MM.1S (cell line): ENCODE data around the gene TRIM54.

Experiments used
- DNase-seq: peaks from one replicate; pipeline ENCODE4 v3.0.0-alpha.2; 2015
- H2AFZ ChIP-seq: fragments of 300-600 bp; sonication (generic); 2 replicates; pipeline ENCODE4 v1.6.0; 2016; ENCODE audit warnings: antibody characterized with exemption, low read length
- H3F3A ChIP-seq: fragments of 300-600 bp; sonication (generic); 2 replicates; pipeline ENCODE4 v1.6.1; 2016; ENCODE audit warnings: mild to moderate bottlenecking, antibody characterized with exemption, low read length, moderate library complexity, mixed read lengths; ENCODE audit not compliant: insufficient read depth
- H3K27ac ChIP-seq: fragments of 300-600 bp; sonication (generic); 2 replicates; pipeline ENCODE4 v1.5.1; 2016; ENCODE audit warnings: mild to moderate bottlenecking, low read length
- H3K27me3 ChIP-seq: fragments of 300-600 bp; sonication (generic); replicated peaks from 2 replicates; pipeline ENCODE4 v1.6.0; 2016; ENCODE audit warnings: low read length; ENCODE audit not compliant: insufficient read depth
- H3K36me3 ChIP-seq: fragments of 300-600 bp; sonication (generic); replicated peaks from 2 replicates; pipeline ENCODE4 v1.6.1; 2016; ENCODE audit warnings: mild to moderate bottlenecking, low read length, mixed read lengths; ENCODE audit not compliant: insufficient read depth
- H3K4me1 ChIP-seq: fragments of 300-600 bp; sonication (generic); 2 replicates; pipeline ENCODE4 v1.6.1; 2016; ENCODE audit warnings: low read length, mixed read lengths
- H3K4me2 ChIP-seq: fragments of 300-600 bp; sonication (generic); 2 replicates; pipeline ENCODE4 v1.6.0; 2016; ENCODE audit warnings: low read depth, low read length
- H3K4me3 ChIP-seq: fragments of 300-600 bp; sonication (generic); 2 replicates; pipeline ENCODE4 v1.5.1; 2016; ENCODE audit warnings: low read length, mixed read lengths
- H3K79me2 ChIP-seq: fragments of 300-600 bp; sonication (generic); 2 replicates; pipeline ENCODE4 v1.6.1; 2016; ENCODE audit warnings: mixed run types, low read length, mixed read lengths
- H3K9ac ChIP-seq: fragments of 300-600 bp; sonication (generic); 2 replicates; pipeline ENCODE4 v1.6.1; 2016; ENCODE audit warnings: low read length, mixed read lengths
- H3K9me2 ChIP-seq: fragments of 300-600 bp; sonication (generic); replicated peaks from 2 replicates; pipeline ENCODE4 v1.6.1; 2016; ENCODE audit warnings: mild to moderate bottlenecking, low read length, mixed read lengths; ENCODE audit not compliant: insufficient read depth
- H3K9me3 ChIP-seq: fragments of 300-600 bp; sonication (generic); replicated peaks from 2 replicates; pipeline ENCODE4 v1.6.1; 2016; ENCODE audit warnings: mild to moderate bottlenecking, low read length, mixed read lengths; ENCODE audit not compliant: insufficient read depth
- H4K20me1 ChIP-seq: fragments of 300-600 bp; sonication (generic); 2 replicates; pipeline ENCODE4 v1.6.1; 2016; ENCODE audit warnings: mild to moderate bottlenecking, low read length, moderate library complexity, mixed read lengths; ENCODE audit not compliant: insufficient read depth
- EZH2 ChIP-seq: fragments of 300-600 bp; sonication (generic); optimal IDR thresholded peaks from 2 replicates; pipeline ENCODE3; 2017; ENCODE audit warnings: low read depth, mild to moderate bottlenecking, antibody characterized with exemption, low read length, mixed read lengths
- EZH2phosphoT487 ChIP-seq: fragments of 300-600 bp; sonication (generic); IDR thresholded peaks from 2 replicates; pipeline ENCODE4 v1.6.1; 2018; ENCODE audit warnings: antibody characterized with exemption, low read length
- TF ChIP-seq, protein P1 (sequence below): fragments of 300-600 bp; sonication (generic); IDR thresholded peaks from 2 replicates; pipeline ENCODE4 v1.5.1; 2016; ENCODE audit warnings: antibody characterized with exemption, low read length, mixed read lengths

TRIM54 gene

DNA sequence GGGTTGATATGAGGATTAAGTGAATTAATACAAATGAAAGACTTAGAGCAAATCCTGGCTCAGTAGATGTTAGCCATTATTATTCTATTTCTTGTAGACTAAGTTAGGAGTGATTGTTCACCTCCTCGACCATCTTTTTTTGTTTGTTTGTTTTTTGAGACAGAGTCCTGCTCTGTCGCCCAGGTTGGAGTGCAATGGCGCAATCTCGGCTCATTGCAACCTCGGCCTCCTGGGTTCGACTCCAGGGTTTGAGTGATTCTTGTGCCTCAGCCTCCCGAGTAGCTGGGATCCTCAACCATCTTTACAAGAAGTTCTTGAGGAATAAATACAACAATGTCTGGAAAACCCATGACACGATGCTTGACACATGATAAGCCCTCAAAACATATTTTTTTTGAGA is 12.7 kb downstream of the TRIM54 start:
- Histone ChIP-seq H3K36me3 (no peaks in the 10 kb centered on the region), H3K4me1 (no peaks in the 10 kb centered on the region), H3K9me2 (no peaks in the 10 kb centered on the region), H3K4me2 (no peak overlapping the region), H3K9ac (no peak overlapping the region), H3K27ac (no peak overlapping the region), H3K4me3 (no peak overlapping the region), H3F3A (no peaks in the 10 kb centered on the region), H2AFZ (no peak overlapping the region), H3K79me2 (no peaks in the 10 kb centered on the region), H3K27me3 (no peaks in the 10 kb centered on the region), H3K9me3 (no peaks in the 10 kb centered on the region), H4K20me1 (no peaks in the 10 kb centered on the region)
- DNase-seq, result no peak
- no peak for TF ChIP-seq EZH2phosphoT487
- TF ChIP-seq EZH2, result no peak
- TF ChIP-seq, protein P1, sequence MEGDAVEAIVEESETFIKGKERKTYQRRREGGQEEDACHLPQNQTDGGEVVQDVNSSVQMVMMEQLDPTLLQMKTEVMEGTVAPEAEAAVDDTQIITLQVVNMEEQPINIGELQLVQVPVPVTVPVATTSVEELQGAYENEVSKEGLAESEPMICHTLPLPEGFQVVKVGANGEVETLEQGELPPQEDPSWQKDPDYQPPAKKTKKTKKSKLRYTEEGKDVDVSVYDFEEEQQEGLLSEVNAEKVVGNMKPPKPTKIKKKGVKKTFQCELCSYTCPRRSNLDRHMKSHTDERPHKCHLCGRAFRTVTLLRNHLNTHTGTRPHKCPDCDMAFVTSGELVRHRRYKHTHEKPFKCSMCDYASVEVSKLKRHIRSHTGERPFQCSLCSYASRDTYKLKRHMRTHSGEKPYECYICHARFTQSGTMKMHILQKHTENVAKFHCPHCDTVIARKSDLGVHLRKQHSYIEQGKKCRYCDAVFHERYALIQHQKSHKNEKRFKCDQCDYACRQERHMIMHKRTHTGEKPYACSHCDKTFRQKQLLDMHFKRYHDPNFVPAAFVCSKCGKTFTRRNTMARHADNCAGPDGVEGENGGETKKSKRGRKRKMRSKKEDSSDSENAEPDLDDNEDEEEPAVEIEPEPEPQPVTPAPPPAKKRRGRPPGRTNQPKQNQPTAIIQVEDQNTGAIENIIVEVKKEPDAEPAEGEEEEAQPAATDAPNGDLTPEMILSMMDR, result no peak

DNA sequence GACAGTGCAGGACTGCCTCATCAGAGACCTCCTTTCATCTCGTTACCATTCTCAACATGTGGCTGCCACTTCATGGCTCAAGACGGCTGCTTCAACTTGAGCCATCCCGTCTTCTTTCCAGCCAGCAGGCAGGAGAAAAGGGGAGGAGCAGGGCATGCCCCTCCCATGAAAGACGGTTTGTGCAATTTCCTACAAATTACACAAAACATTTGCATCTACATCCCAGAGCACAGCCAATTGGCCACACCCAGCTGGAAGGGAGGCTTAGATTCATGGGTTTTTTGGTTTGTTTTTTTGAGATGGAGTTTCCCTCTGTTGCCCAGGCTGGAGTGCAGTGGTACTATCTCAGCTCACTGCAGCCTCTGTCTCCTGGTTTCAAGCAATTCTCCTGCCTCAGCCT is 14.3 kb downstream of the TRIM54 start:
- Histone ChIP-seq H3F3A (no peaks in the 10 kb centered on the region), H3K9me2 (no peaks in the 10 kb centered on the region), H2AFZ (no peak overlapping the region), H3K36me3 (no peaks in the 10 kb centered on the region), H3K79me2 (no peaks in the 10 kb centered on the region), H3K9ac (no peak overlapping the region), H3K4me3 (no peak overlapping the region), H3K27me3 (no peaks in the 10 kb centered on the region), H3K9me3 (no peaks in the 10 kb centered on the region), H3K4me2 (no peak overlapping the region), H3K4me1 (no peaks in the 10 kb centered on the region), H4K20me1 (no peaks in the 10 kb centered on the region), H3K27ac (no peak overlapping the region)
- no peak for DNase-seq
- TF ChIP-seq, protein P1, result no peak
- TF ChIP-seq EZH2 (no peak), EZH2phosphoT487 (no peak)

DNA sequence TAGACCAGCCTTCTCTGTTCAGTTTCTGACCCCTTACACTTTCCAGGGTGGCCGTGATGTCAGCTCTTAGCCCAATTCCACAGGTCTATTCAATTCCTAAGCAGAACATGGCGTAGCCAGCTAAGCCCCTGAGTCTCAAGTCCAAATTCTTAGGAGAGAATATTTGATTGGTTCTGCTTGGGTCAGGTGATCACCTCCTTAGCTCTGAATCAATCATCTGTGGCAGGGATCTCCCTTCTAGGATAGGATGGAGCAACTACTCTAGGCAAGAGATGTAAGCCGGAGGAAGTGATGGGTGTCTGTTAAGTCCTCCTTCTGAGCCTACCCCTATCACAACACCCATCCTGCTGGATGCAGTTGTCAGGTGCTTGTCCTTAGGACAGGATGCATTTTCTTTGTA is 15.0 kb downstream of the TRIM54 start:
- Histone ChIP-seq H3K27me3 (no peaks in the 10 kb centered on the region), H3K4me3 (no peak overlapping the region), H3K4me1 (no peaks in the 10 kb centered on the region), H3K79me2 (no peaks in the 10 kb centered on the region), H3F3A (no peaks in the 10 kb centered on the region), H3K4me2 (no peak overlapping the region), H3K9me2 (no peaks in the 10 kb centered on the region), H3K9me3 (no peaks in the 10 kb centered on the region), H3K9ac (no peak overlapping the region), H4K20me1 (no peaks in the 10 kb centered on the region), H2AFZ (no peak overlapping the region), H3K27ac (no peak overlapping the region), H3K36me3 (no peaks in the 10 kb centered on the region)
- TF ChIP-seq EZH2phosphoT487 (no peak), EZH2 (no peak)
- TF ChIP-seq, protein P1, result no peak
- DNase-seq, result no peak
